OCI-LY7 (cell line): ENCODE measurements around the gene DHFR2. TPM values are rescaled to one million over a fixed set of nuclear protein-coding genes. Genes with fewer than 3 reads are reported as not detected.

Source experiments
- BruUV-seq: library from RNA; stranded (reverse); fragments of 400-500 nt; replicated peaks from 2 replicates; lab custom pipeline; 2021; lab: Mats Ljungman, UMichigan
- CTCF ChIA-PET: fragments of 300-600 bp; sonication (Branson Sonifier 250); formaldehyde crosslinking; loops from one replicate; lab custom pipeline; 2022; ENCODE audit warnings: antibody characterized with exemption; ENCODE audit not compliant: unreplicated experiment; lab: Charles Lee
- POLR2A ChIA-PET: fragments of 300-600 bp; sonication (Branson Sonifier 250); formaldehyde crosslinking; loops from one replicate; lab custom pipeline; 2022; ENCODE audit warnings: antibody characterized with exemption; lab: Charles Lee
- DNase-seq: peaks from one replicate; pipeline ENCODE4 v3.0.0-alpha.2; 2015; ENCODE audit warnings: low spot score
- H2AFZ ChIP-seq: fragments of 200-600 bp; sonication (generic), shearing (Covaris generic); 2 replicates; pipeline ENCODE4 v1.6.1; 2014; ENCODE audit warnings: mild to moderate bottlenecking, antibody characterized with exemption, low read length, moderate library complexity
- H3K27ac ChIP-seq: fragments of 200-600 bp; sonication (generic); 2 replicates; pipeline ENCODE4 v1.5.1; 2014; ENCODE audit warnings: mixed run types, low read depth, mild to moderate bottlenecking, moderate library complexity, low read length, inconsistent platforms; ENCODE audit not compliant: poor library complexity, severe bottlenecking
- H3K36me3 ChIP-seq: fragments of 200-600 bp; sonication (generic); 2 replicates; pipeline ENCODE4 v1.6.1; 2014; ENCODE audit warnings: mild to moderate bottlenecking, antibody characterized with exemption, low read length, moderate library complexity, mixed read lengths; ENCODE audit not compliant: insufficient read depth
- H3K4me1 ChIP-seq: fragments of 200-600 bp; sonication (generic); 2 replicates; pipeline ENCODE4 v1.5.1; 2014; ENCODE audit warnings: mild to moderate bottlenecking, low read length; ENCODE audit not compliant: insufficient read depth, poor library complexity, severe bottlenecking
- H3K4me2 ChIP-seq: fragments of 200-600 bp; sonication (generic); 2 replicates; pipeline ENCODE4 v1.6.1; 2014; ENCODE audit warnings: mild to moderate bottlenecking, low read length
- H3K4me3 ChIP-seq: fragments of 200-600 bp; sonication (generic); 2 replicates; pipeline ENCODE4 v1.5.1; 2014; ENCODE audit warnings: mild to moderate bottlenecking, low read depth, low read length; ENCODE audit not compliant: poor library complexity, severe bottlenecking
- H3K79me2 ChIP-seq: fragments of 200-600 bp; sonication (generic); 2 replicates; pipeline ENCODE4 v1.6.1; 2016; ENCODE audit warnings: low read depth, mild to moderate bottlenecking, low read length, moderate library complexity, mixed read lengths; ENCODE audit not compliant: insufficient read depth
- H3K9me2 ChIP-seq: fragments of 200-600 bp; sonication (generic); 2 replicates; pipeline ENCODE4 v1.6.1; 2016; ENCODE audit warnings: mild to moderate bottlenecking, low read length, mixed read lengths; ENCODE audit not compliant: insufficient read depth
- H3K9me3 ChIP-seq: fragments of 200-600 bp; sonication (generic); 2 replicates; pipeline ENCODE4 v1.6.1; 2014; ENCODE audit warnings: mild to moderate bottlenecking, mixed run types, low read length, mixed read lengths
- H4K20me1 ChIP-seq: fragments of 200-600 bp; sonication (generic); 2 replicates; pipeline ENCODE4 v1.6.1; 2014; ENCODE audit warnings: mild to moderate bottlenecking, antibody characterized with exemption, low read length, moderate library complexity, mixed read lengths; ENCODE audit not compliant: insufficient read depth
- CTCF ChIP-seq: fragments of 200-600 bp; sonication (generic); conservative IDR thresholded peaks from 2 replicates; pipeline ENCODE4 v1.5.1; 2014; ENCODE audit warnings: mild to moderate bottlenecking, antibody characterized with exemption, low read length, moderate library complexity, mixed read lengths
- EZH2phosphoT487 ChIP-seq: fragments of 200-600 bp; sonication (generic); IDR thresholded peaks from 2 replicates; pipeline ENCODE4 v1.6.1; 2018; ENCODE audit warnings: low read depth, borderline replicate concordance, mild to moderate bottlenecking, mixed run types, antibody characterized with exemption, low read length, moderate library complexity, mixed read lengths
- intact Hi-C: fragments of 100-400 bp; cut with micrococcal nuclease; formaldehyde crosslinking; loops from one replicate; pipeline ENCODE4 v1.10.0; 2022; ENCODE audit not compliant: unreplicated experiment
- total RNA-seq, 2 experiments: library from RNA; depleted of rRNA in 1 of 2; stranded (reverse); fragments of >200 nt in 1 of 2; shearing (Covaris generic) in 1 of 2; gene quantifications; 2 replicates each; pipeline ENCODE4 v1.2.3, GENCODE V29; 2014 to 2022

The DHFR2 gene
- total RNA-seq, 2 experiments from 2014 or later: 4.5 to 5.7 TPM

GRCh38 chr3:94065819-94066480 is 3.2 kb upstream of the DHFR2 start:
- Histone ChIP-seq H3K9me2 (no peaks in the 10 kb centered on the region), H4K20me1 (no peaks in the 10 kb centered on the region), H3K36me3 (peaks cover 38% of the 10 kb centered on the region), H3K9me3 (peaks cover 21% of the 10 kb centered on the region), H3K79me2 (peaks cover 46% of the 10 kb centered on the region), H3K27ac (no peak overlapping the region), H3K4me1 (peaks cover 32% of the 10 kb centered on the region), H2AFZ (no peak overlapping the region), H3K4me2 (peak overlapping the region; percentile 42; the same call in 1 of the 2 replicates), H3K4me3 (no peak overlapping the region)
- POLR2A ChIA-PET: interaction anchor here (0.7 to 1.4 kb wide), 7 partner anchors 9 to 1133 kb away, joined by 3 read pairs; no protein-coding TSS in a partner anchor
- no TSS peak for BruUV-seq
- no peak for TF ChIP-seq CTCF
- no peak for TF ChIP-seq EZH2phosphoT487
- CTCF ChIA-PET: no interaction called here
- intact Hi-C loops: loop anchor here (5.0 kb wide), 1 partner anchor 44 kb away; no protein-coding TSS in a partner anchor
- no peak for DNase-seq

DNA sequence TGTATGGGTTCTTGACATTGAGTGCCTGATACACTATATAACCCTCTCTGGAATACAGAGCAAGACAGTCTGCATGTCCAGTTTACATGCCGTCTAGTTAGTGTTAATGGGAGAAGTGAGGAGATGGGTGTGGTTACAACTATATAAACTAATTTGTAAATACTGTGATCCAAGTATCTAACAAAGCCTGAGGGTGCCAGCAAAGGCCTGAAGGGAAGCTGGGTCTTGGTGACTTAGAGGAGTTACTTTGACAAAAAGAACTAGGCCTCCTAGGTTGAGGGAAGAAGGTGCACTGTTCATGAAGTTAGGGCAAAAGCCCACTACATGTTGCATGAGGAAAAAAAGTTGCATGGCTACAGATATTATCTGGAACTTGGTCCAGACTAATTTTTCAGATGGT is 2.4 kb upstream of the DHFR2 start:
- TF ChIP-seq EZH2phosphoT487 (no peak), CTCF (no peak)
- H3K4me3 ChIP-seq: peak overlapping the region; percentile 10
- peaks cover 28% of the 10 kb centered on the region for H3K4me1 ChIP-seq
- intact Hi-C loops: loop anchor here (5.0 kb wide), 1 partner anchor 43 kb away; no protein-coding TSS in a partner anchor
- ChIA-PET POLR2A (interaction anchor here (0.7 to 1.4 kb wide), 5 partner anchors 9 to 68 kb away, joined by 3 read pairs; no protein-coding TSS in a partner anchor), CTCF (no interaction called here)
- no TSS peak for BruUV-seq
- H3K79me2 ChIP-seq: peaks cover 46% of the 10 kb centered on the region
- no peaks in the 10 kb centered on the region for H4K20me1 ChIP-seq
- no peaks in the 10 kb centered on the region for H3K9me2 ChIP-seq
- no peak overlapping the region for H3K27ac ChIP-seq
- peaks cover 40% of the 10 kb centered on the region for H3K36me3 ChIP-seq
- H3K4me2 ChIP-seq: peak overlapping the region; percentile 77
- DNase-seq: no peak
- no peak overlapping the region for H2AFZ ChIP-seq
- peaks cover 21% of the 10 kb centered on the region for H3K9me3 ChIP-seq
